NOMO-1 treated with DMSO at 0.1 percent for 48 hours (cell line): ENCODE data around the gene SORBS2.
"Not testable (repeated sequence)": the region's sequence is repeated elsewhere in the genome, so short reads cannot be mapped to it uniquely, and the experiment has no call there.

Source experiments
- DNase-seq: peaks from one replicate; lab custom pipeline; 2025; ENCODE audit not compliant: unreplicated experiment; lab: John Stamatoyannopoulos, UW

The SORBS2 gene

GRCh38 chr4:185567381-185568376 is 244.3 kb downstream of the SORBS2 start:
- no peak for DNase-seq

- DNase-seq, result no peak
Measured at GRCh38 chr4:185566972-185567371, 245.0 kb downstream of the SORBS2 start.

- no peak for DNase-seq
Measured at GRCh38 chr4:185566425-185566824, 245.6 kb downstream of the SORBS2 start.

GRCh38 chr4:185565696-185566095 is 246.3 kb downstream of the SORBS2 start:
- DNase-seq, result no peak

- no peak for DNase-seq
Measured at GRCh38 chr4:185564349-185564748, 247.6 kb downstream of the SORBS2 start.

GRCh38 chr4:185562531-185562930 is 249.5 kb downstream of the SORBS2 start:
- DNase-seq, result no peak

- DNase-seq, result no peak
Measured at GRCh38 chr4:185560316-185560715, 251.7 kb downstream of the SORBS2 start.

- no peak for DNase-seq
Measured at GRCh38 chr4:185559915-185560281, 252.1 kb downstream of the SORBS2 start.

- not testable (repeated sequence) for DNase-seq
Measured at GRCh38 chr4:185559251-185559914, 252.6 kb downstream of the SORBS2 start.

- no peak for DNase-seq
Measured at GRCh38 chr4:185554365-185555126, 257.4 kb downstream of the SORBS2 start.

GRCh38 chr4:185552254-185552653 is 259.7 kb downstream of the SORBS2 start:
- no peak for DNase-seq

- no peak for DNase-seq
Measured at GRCh38 chr4:185550933-185551332, 261.1 kb downstream of the SORBS2 start.

GRCh38 chr4:185549095-185549639 is 262.8 kb downstream of the SORBS2 start:
- DNase-seq, result no peak

- DNase-seq, result no peak
Measured at GRCh38 chr4:185548587-185548986, 263.4 kb downstream of the SORBS2 start.

- DNase-seq, result no peak
Measured at GRCh38 chr4:185546335-185546734, 265.7 kb downstream of the SORBS2 start.

GRCh38 chr4:185542626-185543315 is 269.2 kb downstream of the SORBS2 start:
- DNase-seq, result no peak

- DNase-seq, result no peak
Measured at GRCh38 chr4:185541251-185541727, 270.7 kb downstream of the SORBS2 start.

GRCh38 chr4:185540487-185541120 is 271.4 kb downstream of the SORBS2 start:
- no peak for DNase-seq

GRCh38 chr4:185540040-185540439 is 272.0 kb downstream of the SORBS2 start:
- no peak for DNase-seq

GRCh38 chr4:185538806-185539205 is 273.2 kb downstream of the SORBS2 start:
- DNase-seq, result no peak
